ENCODE results near the gene PKD1L1. TPM values are rescaled to one million over a fixed set of nuclear protein-coding genes. Genes with fewer than 3 reads are reported as not detected.

PKD1L1 gene
- total and polyA plus RNA-seq, 3 donors from 2014 or later: 4.0 to 4.8 (median 4.2) TPM

DNA sequence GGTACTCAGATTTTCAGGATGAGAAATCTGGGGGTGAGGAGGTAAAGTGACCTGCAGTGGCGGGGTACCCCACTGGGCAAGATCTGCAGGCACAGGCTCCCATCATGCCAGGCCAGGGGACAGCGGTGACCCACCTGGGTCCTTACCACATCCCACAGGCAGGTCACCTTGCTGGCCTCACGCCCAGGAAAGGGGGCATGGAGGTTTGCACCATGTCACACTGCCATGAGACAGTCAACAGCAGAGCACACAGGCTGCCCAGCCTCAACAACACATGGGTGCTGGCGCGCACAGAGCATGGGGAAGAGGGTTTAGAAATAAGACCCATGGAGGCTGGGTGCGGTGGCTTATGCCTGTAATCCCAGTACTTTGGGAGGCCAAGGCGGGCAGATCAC lies 914 bp downstream of the PKD1L1 start:
- no peak for DNase-seq
- intact Hi-C loops (cut with DNase I; ENCODE audit: low total_unique reads): loop anchor here (10.0 kb wide), 1 partner anchor 157 kb away; no protein-coding TSS in a partner anchor
- no peaks in the 10 kb centered on the region for H3K36me3 ChIP-seq (ENCODE audit: low read depth, missing control alignments)
- no peak for TF ChIP-seq POLR2A (IDR thresholded peaks at IDR 0.05)
- TF ChIP-seq, protein P1, sequence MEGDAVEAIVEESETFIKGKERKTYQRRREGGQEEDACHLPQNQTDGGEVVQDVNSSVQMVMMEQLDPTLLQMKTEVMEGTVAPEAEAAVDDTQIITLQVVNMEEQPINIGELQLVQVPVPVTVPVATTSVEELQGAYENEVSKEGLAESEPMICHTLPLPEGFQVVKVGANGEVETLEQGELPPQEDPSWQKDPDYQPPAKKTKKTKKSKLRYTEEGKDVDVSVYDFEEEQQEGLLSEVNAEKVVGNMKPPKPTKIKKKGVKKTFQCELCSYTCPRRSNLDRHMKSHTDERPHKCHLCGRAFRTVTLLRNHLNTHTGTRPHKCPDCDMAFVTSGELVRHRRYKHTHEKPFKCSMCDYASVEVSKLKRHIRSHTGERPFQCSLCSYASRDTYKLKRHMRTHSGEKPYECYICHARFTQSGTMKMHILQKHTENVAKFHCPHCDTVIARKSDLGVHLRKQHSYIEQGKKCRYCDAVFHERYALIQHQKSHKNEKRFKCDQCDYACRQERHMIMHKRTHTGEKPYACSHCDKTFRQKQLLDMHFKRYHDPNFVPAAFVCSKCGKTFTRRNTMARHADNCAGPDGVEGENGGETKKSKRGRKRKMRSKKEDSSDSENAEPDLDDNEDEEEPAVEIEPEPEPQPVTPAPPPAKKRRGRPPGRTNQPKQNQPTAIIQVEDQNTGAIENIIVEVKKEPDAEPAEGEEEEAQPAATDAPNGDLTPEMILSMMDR (IDR thresholded peaks at IDR 0.05): no peak
- H3K27ac ChIP-seq: no peak overlapping the region
- H3K27me3 ChIP-seq: no peaks in the 10 kb centered on the region
- no peaks in the 10 kb centered on the region for H3K9me3 ChIP-seq
- WGBS, 2 donors: 94 to 97% methylated on average over 7 of the region's 7 CpGs
- no peak overlapping the region for H3K4me3 ChIP-seq
- H3K4me1 ChIP-seq: peaks cover 20% of the 10 kb centered on the region

DNA sequence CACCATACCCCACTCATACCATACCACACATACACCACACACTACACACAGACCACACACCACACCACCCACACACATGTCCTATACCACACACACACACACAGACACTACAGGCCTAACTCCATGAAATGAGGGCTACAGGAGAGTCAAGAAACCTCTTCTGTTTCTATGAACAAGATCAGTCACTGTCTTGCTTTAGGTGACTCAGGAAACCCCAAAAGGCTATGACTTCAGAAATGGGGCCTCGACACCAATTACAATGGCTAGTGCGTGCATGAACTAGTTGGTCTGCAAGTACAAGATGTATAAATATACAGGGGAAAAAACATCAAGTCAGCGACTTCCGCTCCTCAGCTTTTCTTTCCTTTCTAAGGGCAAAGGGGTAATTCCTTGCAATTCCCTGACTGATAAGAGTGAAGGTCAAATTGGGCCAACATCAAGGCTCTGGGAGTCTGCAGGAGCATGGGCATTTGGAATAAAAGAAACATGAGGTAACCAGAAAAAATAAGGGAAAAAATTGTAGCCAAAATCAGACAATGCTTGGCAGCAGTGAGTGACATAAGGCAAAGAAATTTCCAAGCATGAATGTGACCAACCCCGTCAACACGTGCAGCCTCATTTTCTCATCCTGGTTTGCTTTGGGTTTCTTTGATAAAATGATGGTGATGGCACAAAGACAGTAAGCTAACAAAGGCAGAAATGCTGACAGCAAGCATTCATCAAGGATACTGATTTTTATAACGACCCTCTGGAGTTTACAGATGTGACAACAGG lies 1.5 kb downstream of the PKD1L1 start:
- intact Hi-C loops (cut with DNase I; ENCODE audit: low total_unique reads): loop anchor here (10.0 kb wide), 1 partner anchor 158 kb away; no protein-coding TSS in a partner anchor
- WGBS, 2 donors: 65 to 81% methylated on average over 7 of the region's 7 CpGs
- Histone ChIP-seq H3K36me3 (ENCODE audit: low read depth, missing control alignments) (no peaks in the 10 kb centered on the region), H3K27ac (no peak overlapping the region), H3K4me3 (no peak overlapping the region), H3K9me3 (no peaks in the 10 kb centered on the region), H3K4me1 (peaks cover 20% of the 10 kb centered on the region), H3K27me3 (no peaks in the 10 kb centered on the region)
- DNase-seq: no peak
- TF ChIP-seq, protein P1 (IDR thresholded peaks at IDR 0.05): no peak
- TF ChIP-seq POLR2A (IDR thresholded peaks at IDR 0.05): no peak

DNA sequence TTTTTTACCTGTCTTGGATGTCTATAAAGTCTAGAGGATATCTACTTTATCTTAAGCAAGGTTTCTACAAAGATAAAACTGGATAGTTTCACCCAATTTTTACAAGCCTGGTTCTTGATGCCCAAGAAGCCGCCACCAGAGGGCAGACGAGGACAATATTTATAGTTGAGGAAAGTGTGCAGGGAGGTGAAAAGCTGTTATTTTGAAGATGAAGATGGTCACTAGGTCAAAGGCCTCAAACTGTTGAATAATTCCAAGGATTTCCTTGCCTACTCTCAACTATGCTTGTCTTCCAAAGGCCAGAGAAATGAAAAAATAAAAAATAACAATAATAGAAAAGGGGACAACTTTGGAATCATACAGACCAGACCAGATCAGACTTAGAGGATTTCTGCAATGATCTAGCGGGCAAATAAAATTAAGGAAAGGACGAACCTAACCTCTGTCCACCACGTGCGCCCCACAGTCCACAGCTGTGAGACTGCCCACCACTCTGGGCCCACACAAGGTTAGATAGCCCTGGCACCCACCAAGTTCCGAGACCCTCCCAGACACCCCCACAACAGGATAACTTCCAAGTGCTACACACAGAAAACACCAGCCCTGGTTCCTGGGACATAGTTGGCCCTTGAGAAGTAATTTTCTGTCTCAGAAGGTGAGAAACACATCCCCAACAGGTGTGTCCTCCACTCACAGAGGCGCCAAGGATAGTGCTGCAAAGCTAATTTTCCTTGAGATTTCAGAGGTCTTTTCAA lies 2.8 kb downstream of the PKD1L1 start:
- 51 to 59% methylated on average over 8 of the region's 8 CpGs for WGBS, 2 donors
- H3K27ac ChIP-seq: no peak overlapping the region

DNA sequence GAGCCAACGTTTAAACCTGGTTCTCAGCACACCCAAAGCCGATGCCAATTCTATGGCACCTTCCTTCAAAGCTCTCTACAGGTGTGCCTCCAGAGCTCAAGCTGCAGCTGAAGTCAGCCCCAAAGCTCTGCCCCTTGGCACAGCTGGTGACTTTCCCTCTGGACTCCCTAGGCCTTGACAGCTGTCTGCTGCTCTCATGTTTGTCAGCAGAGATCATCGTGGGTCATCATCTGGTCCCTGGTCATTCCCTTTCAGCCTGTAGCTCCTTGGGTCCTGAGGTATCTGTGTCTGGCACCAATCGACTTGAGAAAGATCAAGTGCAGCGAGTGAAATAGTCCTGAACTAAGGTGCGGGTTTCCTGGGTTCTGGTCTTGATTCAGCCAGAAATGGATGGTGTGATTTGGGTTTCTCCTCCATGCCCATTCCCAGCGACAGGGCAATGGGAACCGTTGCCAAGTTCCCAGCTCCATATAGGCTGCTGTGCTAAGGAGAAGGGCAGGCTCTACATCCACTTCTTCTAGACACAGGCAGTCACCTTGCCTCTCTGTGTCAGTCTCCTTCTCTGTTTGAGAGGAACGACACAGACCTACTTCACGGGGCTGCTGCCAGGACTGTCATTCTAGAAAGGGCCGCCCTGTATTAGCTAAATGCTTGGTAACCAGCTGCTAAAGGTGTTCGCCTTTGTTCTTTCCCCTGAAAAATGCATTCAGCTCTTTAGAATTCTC lies 3.6 kb downstream of the PKD1L1 start:
- DNase-seq: no peak
- TF ChIP-seq, protein P1 (IDR thresholded peaks at IDR 0.05): no peak
- no peak for TF ChIP-seq POLR2A (IDR thresholded peaks at IDR 0.05)
- Histone ChIP-seq H3K27ac (no peak overlapping the region), H3K36me3 (ENCODE audit: low read depth, missing control alignments) (no peaks in the 10 kb centered on the region), H3K27me3 (no peaks in the 10 kb centered on the region), H3K9me3 (no peaks in the 10 kb centered on the region), H3K4me3 (no peak overlapping the region), H3K4me1 (peaks cover 8% of the 10 kb centered on the region)
- 77 to 82% methylated on average over 11 to 12 of the region's 12 CpGs for WGBS, 2 donors
- intact Hi-C loops (cut with DNase I; ENCODE audit: low total_unique reads): loop anchor here (10.0 kb wide), 1 partner anchor 160 kb away; no protein-coding TSS in a partner anchor

More for the DNA sequence above, 2.8 kb downstream of the PKD1L1 start:
- Histone ChIP-seq H3K9me3 (no peaks in the 10 kb centered on the region), H3K36me3 (ENCODE audit: low read depth, missing control alignments) (no peaks in the 10 kb centered on the region), H3K27me3 (no peaks in the 10 kb centered on the region), H3K4me1 (peaks cover 15% of the 10 kb centered on the region), H3K4me3 (no peak overlapping the region)
- DNase-seq: peak; percentile 92
- intact Hi-C loops (cut with DNase I; ENCODE audit: low total_unique reads): loop anchor here (10.0 kb wide), 1 partner anchor 159 kb away; no protein-coding TSS in a partner anchor
- TF ChIP-seq POLR2A (IDR thresholded peaks at IDR 0.05): no peak
- TF ChIP-seq, protein P1 (IDR thresholded peaks at IDR 0.05): peak; percentile 76 to 82 (median 79)
